ENCODE measurements around the gene CIAPIN1. TPM values are rescaled to one million over a fixed set of nuclear protein-coding genes. Genes with fewer than 3 reads are reported as not detected.
A peak's percentile ranks its signal among the peaks of the same experiment; 100 is the strongest.

The CIAPIN1 gene
- total and polyA plus RNA-seq, 9 donors = 45.8 to 65.8 (median 59.7) TPM

GRCh38 chr16:57391708-57392107 lies 55.5 kb downstream of the CIAPIN1 start:
- H3K36me3 ChIP-seq (ENCODE audit: control insufficient read depth, insufficient read depth, low read length) = no peaks in the 10 kb centered on the region
- no CpG with 5 or more reads among the region's 5 CpGs for whole genome bisulfite sequencing (ENCODE audit: insufficient coverage)
- peaks cover 5% of the 10 kb centered on the region for H3K9me3 ChIP-seq (replicated peaks; ENCODE audit: control insufficient read depth, low read depth, low read length)
- H3K4me1 ChIP-seq (ENCODE audit: control insufficient read depth, insufficient read depth, low read length) = peaks cover 5% of the 10 kb centered on the region
- no peak overlapping the region for H3K4me3 ChIP-seq (ENCODE audit: low read length)
- H3K27me3 ChIP-seq (ENCODE audit: control insufficient read depth, insufficient read depth, low read length) = no peaks in the 10 kb centered on the region
- no peak for DNase-seq
- H3K27ac ChIP-seq (ENCODE audit: low read length) = no peak overlapping the region

- Histone ChIP-seq H3K9me3 (replicated peaks; ENCODE audit: control insufficient read depth, low read depth, low read length) (peaks cover 5% of the 10 kb centered on the region), H3K27ac (ENCODE audit: low read length) (no peak overlapping the region), H3K27me3 (ENCODE audit: control insufficient read depth, insufficient read depth, low read length) (no peaks in the 10 kb centered on the region), H3K4me3 (ENCODE audit: low read length) (no peak overlapping the region), H3K36me3 (ENCODE audit: control insufficient read depth, insufficient read depth, low read length) (no peaks in the 10 kb centered on the region), H3K4me1 (ENCODE audit: control insufficient read depth, insufficient read depth, low read length) (peaks cover 10% of the 10 kb centered on the region)
- 40% methylated on average over 2 of the region's 4 CpGs for WGBS (ENCODE audit: insufficient coverage)
- DNase-seq = no peak
These were observed 55.9 kb downstream of the CIAPIN1 start for GRCh38 chr16:57391300-57391699.

- 47% methylated on average over 2 of the region's 5 CpGs for WGBS (ENCODE audit: insufficient coverage)
- peak; percentile 65 for DNase-seq
- Histone ChIP-seq H3K27ac (ENCODE audit: low read length) (no peak overlapping the region), H3K4me1 (ENCODE audit: control insufficient read depth, insufficient read depth, low read length) (peaks cover 12% of the 10 kb centered on the region), H3K9me3 (replicated peaks; ENCODE audit: control insufficient read depth, low read depth, low read length) (peaks cover 5% of the 10 kb centered on the region), H3K36me3 (ENCODE audit: control insufficient read depth, insufficient read depth, low read length) (no peaks in the 10 kb centered on the region), H3K27me3 (ENCODE audit: control insufficient read depth, insufficient read depth, low read length) (no peaks in the 10 kb centered on the region), H3K4me3 (ENCODE audit: low read length) (no peak overlapping the region)
These were observed 56.4 kb downstream of the CIAPIN1 start for GRCh38 chr16:57390636-57391295.

GRCh38 chr16:57389087-57389468 lies 58.1 kb downstream of the CIAPIN1 start:
- Histone ChIP-seq H3K9me3 (replicated peaks; ENCODE audit: control insufficient read depth, low read depth, low read length) (no peaks in the 10 kb centered on the region), H3K27ac (ENCODE audit: low read length) (no peak overlapping the region), H3K27me3 (ENCODE audit: control insufficient read depth, insufficient read depth, low read length) (no peaks in the 10 kb centered on the region), H3K4me3 (ENCODE audit: low read length) (no peak overlapping the region), H3K4me1 (ENCODE audit: control insufficient read depth, insufficient read depth, low read length) (peaks cover 18% of the 10 kb centered on the region), H3K36me3 (ENCODE audit: control insufficient read depth, insufficient read depth, low read length) (no peaks in the 10 kb centered on the region)
- no peak for DNase-seq
- WGBS (ENCODE audit: insufficient coverage) = 85% methylated on average over 3 of the region's 3 CpGs

- WGBS (ENCODE audit: insufficient coverage) = 98% methylated on average over 5 of the region's 7 CpGs
- Histone ChIP-seq H3K9me3 (replicated peaks; ENCODE audit: control insufficient read depth, low read depth, low read length) (no peaks in the 10 kb centered on the region), H3K27me3 (ENCODE audit: control insufficient read depth, insufficient read depth, low read length) (no peaks in the 10 kb centered on the region), H3K36me3 (ENCODE audit: control insufficient read depth, insufficient read depth, low read length) (no peaks in the 10 kb centered on the region), H3K4me1 (ENCODE audit: control insufficient read depth, insufficient read depth, low read length) (peaks cover 23% of the 10 kb centered on the region), H3K27ac (ENCODE audit: low read length) (no peak overlapping the region), H3K4me3 (ENCODE audit: low read length) (no peak overlapping the region)
- DNase-seq = no peak
These were observed 58.7 kb downstream of the CIAPIN1 start for GRCh38 chr16:57388359-57389086.

- H3K4me1 ChIP-seq (ENCODE audit: control insufficient read depth, insufficient read depth, low read length) = peaks cover 24% of the 10 kb centered on the region
- H3K27ac ChIP-seq (ENCODE audit: low read length) = no peak overlapping the region
- no peaks in the 10 kb centered on the region for H3K9me3 ChIP-seq (replicated peaks; ENCODE audit: control insufficient read depth, low read depth, low read length)
- no peaks in the 10 kb centered on the region for H3K27me3 ChIP-seq (ENCODE audit: control insufficient read depth, insufficient read depth, low read length)
- DNase-seq = no peak
- no peaks in the 10 kb centered on the region for H3K36me3 ChIP-seq (ENCODE audit: control insufficient read depth, insufficient read depth, low read length)
- H3K4me3 ChIP-seq (ENCODE audit: low read length) = no peak overlapping the region
- WGBS (ENCODE audit: insufficient coverage) = 83% methylated on average over 2 of the region's 3 CpGs
These were observed 59.4 kb downstream of the CIAPIN1 start for GRCh38 chr16:57387598-57388354.

GRCh38 chr16:57386381-57386951 lies 60.7 kb downstream of the CIAPIN1 start:
- DNase-seq = peak; percentile 88
- H3K4me3 ChIP-seq (ENCODE audit: low read length) = no peak overlapping the region
- H3K4me1 ChIP-seq (ENCODE audit: control insufficient read depth, insufficient read depth, low read length) = peaks cover 24% of the 10 kb centered on the region
- no peaks in the 10 kb centered on the region for H3K9me3 ChIP-seq (replicated peaks; ENCODE audit: control insufficient read depth, low read depth, low read length)
- H3K27me3 ChIP-seq (ENCODE audit: control insufficient read depth, insufficient read depth, low read length) = no peaks in the 10 kb centered on the region
- no peak overlapping the region for H3K27ac ChIP-seq (ENCODE audit: low read length)
- H3K36me3 ChIP-seq (ENCODE audit: control insufficient read depth, insufficient read depth, low read length) = no peaks in the 10 kb centered on the region
- WGBS (ENCODE audit: insufficient coverage) = 35% methylated on average over 3 of the region's 5 CpGs

- peaks cover 26% of the 10 kb centered on the region for H3K4me1 ChIP-seq (ENCODE audit: control insufficient read depth, insufficient read depth, low read length)
- H3K9me3 ChIP-seq (replicated peaks; ENCODE audit: control insufficient read depth, low read depth, low read length) = no peaks in the 10 kb centered on the region
- 100% methylated on average over 1 of the region's 5 CpGs for WGBS (ENCODE audit: insufficient coverage)
- H3K27me3 ChIP-seq (ENCODE audit: control insufficient read depth, insufficient read depth, low read length) = no peaks in the 10 kb centered on the region
- no peak overlapping the region for H3K27ac ChIP-seq (ENCODE audit: low read length)
- DNase-seq = no peak
- no peaks in the 10 kb centered on the region for H3K36me3 ChIP-seq (ENCODE audit: control insufficient read depth, insufficient read depth, low read length)
- H3K4me3 ChIP-seq (ENCODE audit: low read length) = no peak overlapping the region
These were observed 62.1 kb downstream of the CIAPIN1 start for GRCh38 chr16:57385083-57385482.

GRCh38 chr16:57384248-57385070 lies 62.7 kb downstream of the CIAPIN1 start:
- H3K27ac ChIP-seq (ENCODE audit: low read length) = no peak overlapping the region
- H3K9me3 ChIP-seq (replicated peaks; ENCODE audit: control insufficient read depth, low read depth, low read length) = no peaks in the 10 kb centered on the region
- H3K4me1 ChIP-seq (ENCODE audit: control insufficient read depth, insufficient read depth, low read length) = peaks cover 26% of the 10 kb centered on the region
- H3K36me3 ChIP-seq (ENCODE audit: control insufficient read depth, insufficient read depth, low read length) = no peaks in the 10 kb centered on the region
- 63% methylated on average over 6 of the region's 11 CpGs for WGBS (ENCODE audit: insufficient coverage)
- DNase-seq = no peak
- H3K27me3 ChIP-seq (ENCODE audit: control insufficient read depth, insufficient read depth, low read length) = no peaks in the 10 kb centered on the region
- H3K4me3 ChIP-seq (ENCODE audit: low read length) = no peak overlapping the region

Measured in muscle of leg (tissue), 11 donors.